ENCODE results near the gene PPP2R2B.

GRCh38 chr5:146848133-146848532, 30.4 kb downstream of the PPP2R2B start:
- TF ChIP-seq CTCF (conservative IDR thresholded peaks at IDR 0.05; ENCODE audit: low read depth, low read length) (no peak), EZH2 (IDR thresholded peaks at IDR 0.05; ENCODE audit: borderline replicate concordance, low read depth, low read length, poor library complexity, severe bottlenecking) (no peak)
